ENCODE data around the gene LRRTM4.

Gene LRRTM4

GRCh38 chr2:77421971-77422370 lies 100.2 kb downstream of the LRRTM4 start:
- no peaks in the 10 kb centered on the region for H3K27me3 Mint-ChIP-seq
- no peaks in the 10 kb centered on the region for H3K36me3 Mint-ChIP-seq
- no peak overlapping the region for H3K4me3 Mint-ChIP-seq
- peaks cover 9% of the 10 kb centered on the region for H3K9me3 Mint-ChIP-seq
- CTCF ChIA-PET = no interaction called here
- DNase-seq = no peak
- no peaks in the 10 kb centered on the region for H3K4me1 Mint-ChIP-seq
- H3K27ac Mint-ChIP-seq = no peak overlapping the region

DNA sequence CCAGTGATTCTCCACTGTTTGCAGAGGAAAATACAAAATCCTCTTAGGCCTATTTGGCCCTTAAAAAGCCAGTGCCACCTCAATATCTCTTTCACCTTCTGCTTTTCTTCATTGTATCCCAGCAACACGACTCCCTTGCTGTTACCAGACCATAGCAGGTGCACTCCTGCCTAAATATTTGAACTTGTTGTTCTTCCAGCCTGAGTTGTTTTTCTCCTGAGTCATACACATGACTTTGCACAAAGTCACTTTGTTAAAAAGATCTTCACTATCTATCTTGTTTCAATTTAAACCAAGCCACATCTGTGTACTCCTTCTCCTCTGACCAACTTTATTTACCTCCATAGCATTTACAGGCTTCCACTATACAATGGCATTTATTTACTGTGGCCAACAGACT lies 103.6 kb downstream of the LRRTM4 start:
- no peaks in the 10 kb centered on the region for H3K27me3 Mint-ChIP-seq
- H3K4me3 Mint-ChIP-seq = no peak overlapping the region
- H3K4me1 Mint-ChIP-seq = no peaks in the 10 kb centered on the region
- peaks cover 8% of the 10 kb centered on the region for H3K9me3 Mint-ChIP-seq
- CTCF ChIA-PET = no interaction called here
- DNase-seq = no peak
- no peaks in the 10 kb centered on the region for H3K36me3 Mint-ChIP-seq
- H3K27ac Mint-ChIP-seq = no peak overlapping the region

DNA sequence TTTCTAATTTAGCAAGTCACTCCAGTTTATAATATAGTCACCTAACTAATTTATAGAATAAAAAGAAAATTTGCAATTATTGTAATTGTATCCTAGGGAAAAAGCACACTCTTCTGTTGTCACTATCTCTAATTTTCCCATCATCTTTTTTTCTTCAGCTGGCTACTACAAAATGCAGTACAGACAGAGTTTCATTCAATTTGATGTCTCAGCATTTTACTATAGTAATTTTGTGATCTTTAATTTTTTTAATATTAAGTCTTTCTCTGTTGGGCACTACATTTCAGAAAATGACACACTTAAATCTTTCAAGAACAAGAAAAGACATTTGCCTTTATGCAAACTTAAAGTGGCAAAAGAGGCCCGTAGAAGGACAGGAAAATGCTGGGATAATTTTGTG lies 118.0 kb downstream of the LRRTM4 start:
- H3K36me3 Mint-ChIP-seq = no peaks in the 10 kb centered on the region
- H3K4me1 Mint-ChIP-seq = no peaks in the 10 kb centered on the region
- H3K27me3 Mint-ChIP-seq = no peaks in the 10 kb centered on the region
- no peak for DNase-seq
- peaks cover 15% of the 10 kb centered on the region for H3K9me3 Mint-ChIP-seq
- no peak overlapping the region for H3K27ac Mint-ChIP-seq
- CTCF ChIA-PET = no interaction called here
- H3K4me3 Mint-ChIP-seq = no peak overlapping the region

GRCh38 chr2:77398970-77399600 lies 123.1 kb downstream of the LRRTM4 start:
- DNase-seq = no peak
- CTCF ChIA-PET = no interaction called here
- no peak overlapping the region for H3K27ac Mint-ChIP-seq
- H3K27me3 Mint-ChIP-seq = no peaks in the 10 kb centered on the region
- H3K9me3 Mint-ChIP-seq = peaks cover 12% of the 10 kb centered on the region
- no peak overlapping the region for H3K4me3 Mint-ChIP-seq
- H3K4me1 Mint-ChIP-seq = no peaks in the 10 kb centered on the region
- no peaks in the 10 kb centered on the region for H3K36me3 Mint-ChIP-seq

GRCh38 chr2:77397763-77398162 lies 124.4 kb downstream of the LRRTM4 start:
- H3K4me1 Mint-ChIP-seq = no peaks in the 10 kb centered on the region
- no peak for DNase-seq
- CTCF ChIA-PET = no interaction called here
- H3K4me3 Mint-ChIP-seq = no peak overlapping the region
- H3K27ac Mint-ChIP-seq = no peak overlapping the region
- H3K36me3 Mint-ChIP-seq = no peaks in the 10 kb centered on the region
- no peaks in the 10 kb centered on the region for H3K27me3 Mint-ChIP-seq
- H3K9me3 Mint-ChIP-seq = peaks cover 12% of the 10 kb centered on the region

DNA sequence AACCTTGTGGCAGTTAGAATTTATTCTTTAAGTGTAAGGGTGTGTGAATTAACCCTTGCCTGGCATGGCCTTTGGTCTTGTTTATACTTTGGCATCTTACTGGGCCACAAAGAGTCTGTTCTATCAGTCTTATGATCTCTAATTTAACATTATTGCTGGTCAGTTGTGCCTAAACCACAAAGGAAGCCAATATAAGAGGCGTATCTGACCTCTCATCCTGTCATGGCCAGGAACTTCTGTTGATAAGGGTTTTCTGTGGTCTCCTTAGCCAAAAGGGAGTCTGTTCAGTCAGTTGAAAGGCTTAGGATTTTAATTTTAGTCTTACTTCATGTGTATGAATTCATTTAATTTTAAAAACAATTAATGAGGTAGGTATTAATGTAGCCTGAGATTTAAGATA lies 127.2 kb downstream of the LRRTM4 start:
- H3K9me3 Mint-ChIP-seq = peaks cover 5% of the 10 kb centered on the region
- no peak for DNase-seq
- H3K27me3 Mint-ChIP-seq = no peaks in the 10 kb centered on the region
- no peaks in the 10 kb centered on the region for H3K36me3 Mint-ChIP-seq
- H3K4me3 Mint-ChIP-seq = no peak overlapping the region
- CTCF ChIA-PET = no interaction called here
- no peaks in the 10 kb centered on the region for H3K4me1 Mint-ChIP-seq
- no peak overlapping the region for H3K27ac Mint-ChIP-seq

DNA sequence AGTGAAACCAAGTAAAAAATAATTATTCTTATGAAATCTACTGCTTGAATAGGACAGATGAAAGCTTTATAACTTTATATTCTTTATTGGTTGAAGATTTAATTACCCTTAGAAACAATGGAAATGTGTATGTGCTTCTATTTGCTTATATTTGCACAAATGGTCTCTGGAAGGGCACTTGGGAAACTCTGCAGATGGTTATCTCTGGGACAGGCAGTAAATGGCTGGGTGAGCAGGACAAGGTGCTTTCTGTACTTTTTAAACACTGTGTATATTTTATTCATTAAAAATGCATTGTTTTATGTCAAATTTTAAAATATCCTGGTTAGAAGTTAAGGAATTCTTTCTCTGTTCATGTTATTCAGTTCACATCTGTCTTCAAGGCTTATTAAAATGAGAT lies 131.1 kb downstream of the LRRTM4 start:
- peaks cover 3% of the 10 kb centered on the region for H3K9me3 Mint-ChIP-seq
- no peaks in the 10 kb centered on the region for H3K4me1 Mint-ChIP-seq
- DNase-seq = no peak
- no peaks in the 10 kb centered on the region for H3K27me3 Mint-ChIP-seq
- H3K27ac Mint-ChIP-seq = no peak overlapping the region
- CTCF ChIA-PET = no interaction called here
- no peaks in the 10 kb centered on the region for H3K36me3 Mint-ChIP-seq
- no peak overlapping the region for H3K4me3 Mint-ChIP-seq

GRCh38 chr2:77387324-77387723 lies 134.9 kb downstream of the LRRTM4 start:
- CTCF ChIA-PET = no interaction called here

DNA sequence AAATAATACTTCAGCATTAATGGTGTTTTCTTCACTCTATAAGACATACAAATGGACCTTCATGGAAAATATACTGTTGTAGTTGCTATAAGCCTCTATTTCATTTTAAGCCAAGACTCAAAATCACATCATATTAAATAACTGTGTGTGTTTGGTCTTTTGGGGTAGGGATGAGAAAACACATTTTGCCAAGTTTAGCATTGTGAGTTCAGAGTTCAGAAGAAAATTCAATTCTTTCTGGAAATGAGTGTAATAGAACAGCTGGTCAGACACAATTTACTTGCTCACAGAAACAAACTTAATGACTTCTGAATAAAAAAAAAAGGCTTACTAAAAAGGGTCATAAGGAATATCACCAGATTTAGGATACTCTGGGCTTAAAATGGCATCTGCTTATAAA lies 149.5 kb downstream of the LRRTM4 start:
- H3K4me1 Mint-ChIP-seq = no peaks in the 10 kb centered on the region
- peaks cover 7% of the 10 kb centered on the region for H3K9me3 Mint-ChIP-seq
- no peak overlapping the region for H3K4me3 Mint-ChIP-seq
- CTCF ChIA-PET = no interaction called here
- H3K36me3 Mint-ChIP-seq = no peaks in the 10 kb centered on the region
- no peak overlapping the region for H3K27ac Mint-ChIP-seq
- H3K27me3 Mint-ChIP-seq = no peaks in the 10 kb centered on the region
- no peak for DNase-seq

More at GRCh38 chr2:77387324-77387723, 134.9 kb downstream of the LRRTM4 start:
- H3K27ac Mint-ChIP-seq = no peak overlapping the region
- H3K36me3 Mint-ChIP-seq = no peaks in the 10 kb centered on the region
- H3K27me3 Mint-ChIP-seq = no peaks in the 10 kb centered on the region
- DNase-seq = no peak
- H3K4me1 Mint-ChIP-seq = no peaks in the 10 kb centered on the region
- H3K4me3 Mint-ChIP-seq = no peak overlapping the region
- peaks cover 6% of the 10 kb centered on the region for H3K9me3 Mint-ChIP-seq

- H3K36me3 Mint-ChIP-seq = no peaks in the 10 kb centered on the region
- no peak overlapping the region for H3K4me3 Mint-ChIP-seq
- H3K9me3 Mint-ChIP-seq = peaks cover 9% of the 10 kb centered on the region
- CTCF ChIA-PET = no interaction called here
- H3K4me1 Mint-ChIP-seq = no peaks in the 10 kb centered on the region
- H3K27ac Mint-ChIP-seq = no peak overlapping the region
- H3K27me3 Mint-ChIP-seq = no peaks in the 10 kb centered on the region
- DNase-seq = no peak
Observed at GRCh38 chr2:77370511-77370910, 151.7 kb downstream of the LRRTM4 start.

DNA sequence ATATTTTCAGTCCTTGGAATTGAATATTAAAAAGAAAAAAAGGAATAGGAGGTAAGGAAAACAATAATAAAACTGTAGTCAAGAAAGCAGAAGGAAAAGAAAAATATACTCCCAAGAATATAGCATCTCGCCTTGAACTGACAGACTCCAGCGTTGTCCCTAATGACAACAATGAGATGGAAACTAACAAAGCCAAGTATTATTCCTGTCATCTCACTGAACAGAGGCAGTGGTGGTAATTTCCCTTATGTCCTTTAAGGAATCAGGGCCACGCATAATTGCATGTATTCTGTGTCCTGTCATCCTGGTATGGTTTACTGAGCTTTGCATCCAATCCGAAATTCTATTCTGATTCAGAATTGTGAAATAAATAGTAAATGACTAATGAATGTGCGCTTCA lies 158.9 kb downstream of the LRRTM4 start:
- Mint-ChIP-seq H3K4me3 (no peak overlapping the region), H3K36me3 (no peaks in the 10 kb centered on the region), H3K9me3 (peaks cover 16% of the 10 kb centered on the region), H3K4me1 (no peaks in the 10 kb centered on the region), H3K27ac (no peak overlapping the region), H3K27me3 (no peaks in the 10 kb centered on the region)
- CTCF ChIA-PET = no interaction called here
- no peak for DNase-seq

- no peaks in the 10 kb centered on the region for H3K27me3 Mint-ChIP-seq
- CTCF ChIA-PET = no interaction called here
- peaks cover 1% of the 10 kb centered on the region for H3K9me3 Mint-ChIP-seq
- no peak overlapping the region for H3K4me3 Mint-ChIP-seq
- H3K27ac Mint-ChIP-seq = no peak overlapping the region
- DNase-seq = no peak
- H3K4me1 Mint-ChIP-seq = no peaks in the 10 kb centered on the region
- no peaks in the 10 kb centered on the region for H3K36me3 Mint-ChIP-seq
Observed at GRCh38 chr2:77348821-77349220, 173.4 kb downstream of the LRRTM4 start.

DNA sequence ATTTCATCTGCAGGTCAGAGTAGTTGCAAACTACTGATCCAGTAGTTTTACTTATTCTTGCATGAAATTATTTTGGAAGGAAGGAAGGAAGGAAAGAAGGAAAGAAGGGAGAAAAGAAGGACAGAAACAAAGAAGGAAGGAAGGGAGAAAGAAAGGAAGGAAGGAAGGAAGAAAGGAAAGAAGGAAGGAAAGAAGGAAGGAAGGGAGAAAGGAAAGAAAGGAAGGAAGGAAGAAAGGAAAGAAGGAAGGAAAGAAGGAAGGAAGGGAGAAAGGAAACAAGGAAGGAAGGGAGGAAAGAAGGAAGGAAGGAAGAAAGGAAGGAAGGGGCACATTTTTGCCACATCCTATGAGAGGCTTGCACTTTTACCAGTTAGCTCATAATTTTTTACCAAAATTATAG lies 186.2 kb downstream of the LRRTM4 start:
- no peaks in the 10 kb centered on the region for H3K27me3 Mint-ChIP-seq
- no peak overlapping the region for H3K27ac Mint-ChIP-seq
- CTCF ChIA-PET = no interaction called here
- H3K36me3 Mint-ChIP-seq = no peaks in the 10 kb centered on the region
- H3K4me1 Mint-ChIP-seq = no peaks in the 10 kb centered on the region
- H3K4me3 Mint-ChIP-seq = no peak overlapping the region
- peaks cover 31% of the 10 kb centered on the region for H3K9me3 Mint-ChIP-seq
- no peak for DNase-seq

GRCh38 chr2:77328134-77328931 lies 193.8 kb downstream of the LRRTM4 start:
- H3K27me3 Mint-ChIP-seq = no peaks in the 10 kb centered on the region
- H3K9me3 Mint-ChIP-seq = peaks cover 19% of the 10 kb centered on the region
- CTCF ChIA-PET = no interaction called here
- no peaks in the 10 kb centered on the region for H3K4me1 Mint-ChIP-seq
- H3K36me3 Mint-ChIP-seq = peaks cover 2% of the 10 kb centered on the region
- H3K27ac Mint-ChIP-seq = no peak overlapping the region
- no peak for DNase-seq
- no peak overlapping the region for H3K4me3 Mint-ChIP-seq

GRCh38 chr2:77325395-77325794 lies 196.8 kb downstream of the LRRTM4 start:
- no peaks in the 10 kb centered on the region for H3K27me3 Mint-ChIP-seq
- H3K9me3 Mint-ChIP-seq = peaks cover 11% of the 10 kb centered on the region
- no peak for DNase-seq
- CTCF ChIA-PET = interaction anchor here (0.6 kb wide), 1 partner anchor 452 kb away, joined by 3 read pairs; no protein-coding TSS in a partner anchor
- H3K36me3 Mint-ChIP-seq = peaks cover 2% of the 10 kb centered on the region
- no peak overlapping the region for H3K4me3 Mint-ChIP-seq
- H3K4me1 Mint-ChIP-seq = no peaks in the 10 kb centered on the region
- H3K27ac Mint-ChIP-seq = no peak overlapping the region
